SK-N-SH (cell line): ENCODE measurements around the gene MYO18B. TPM values are rescaled to one million over a fixed set of nuclear protein-coding genes. Genes with fewer than 3 reads are reported as not detected.

Source experiments
- CTCF ChIA-PET: fragments of 300-600, 350-600 bp; formaldehyde crosslinking; extraction: SDS; loops from one replicate; lab custom pipeline; 2021; lab: Yijun Ruan, JAX
- POLR2A ChIA-PET: fragments of 350-600 bp; sonication (Branson Sonifier 250); formaldehyde crosslinking; extraction: SDS; loops from one replicate; lab custom pipeline; 2020; ENCODE audit warnings: antibody characterized with exemption, inconsistent platforms; lab: Yijun Ruan, JAX
- DNase-seq: peaks from one replicate; pipeline ENCODE4 v3.0.0; 2012
- H2AFZ ChIP-seq: fragments of 200-600 bp; sonication (generic); 2 replicates; pipeline ENCODE4 v1.8.1; 2016; ENCODE audit warnings: antibody characterized with exemption, mild to moderate bottlenecking, low read depth
- H3F3A ChIP-seq: fragments of 200-600 bp; sonication (generic); replicated peaks from 2 replicates; pipeline ENCODE3; 2016; ENCODE audit warnings: antibody characterized with exemption, mild to moderate bottlenecking; ENCODE audit not compliant: insufficient read depth
- H3K27ac ChIP-seq, 2 experiments: fragments of 200-500 bp in 1 of 2; fragments of 200-600 bp in 1 of 2; sonication (Bioruptor generic) in 1 of 2; sonication (generic), shearing (Covaris generic) in 1 of 2; 2 replicates each; pipeline versions ENCODE4 v1.5.1 to v1.6.1; 2014 to 2016; ENCODE audit warnings: low read depth in 2 of 2, inconsistent platforms in 1 of 2, low read length in 1 of 2, mild to moderate bottlenecking in 1 of 2, mixed read lengths in 1 of 2
- H3K27me3 ChIP-seq: fragments of 200-600 bp; sonication (generic), shearing (Covaris generic); 2 replicates; pipeline ENCODE4 v1.6.1; 2016; ENCODE audit warnings: mixed run types; ENCODE audit not compliant: insufficient read depth
- H3K36me3 ChIP-seq, 2 experiments: fragments of 200-500 bp in 1 of 2; fragments of 200-600 bp in 1 of 2; sonication (Bioruptor generic) in 1 of 2; sonication (generic) in 1 of 2; replicated peaks in 1 of 2; 2 replicates each; pipeline versions ENCODE3 to v1.5.1; 2014 to 2016; ENCODE audit warnings: low read length in 1 of 2, mild to moderate bottlenecking in 1 of 2; ENCODE audit not compliant: insufficient read depth in 2 of 2, control insufficient read depth in 1 of 2
- H3K4me1 ChIP-seq, 2 experiments: fragments of 200-500 bp in 1 of 2; fragments of 200-600 bp in 1 of 2; sonication (Bioruptor generic) in 1 of 2; sonication (generic), shearing (Covaris generic) in 1 of 2; 2 replicates each; pipeline versions ENCODE4 v1.5.1 to v1.6.1; 2014 to 2016; ENCODE audit warnings: low read depth in 1 of 2, low read length in 1 of 2, mixed run types in 1 of 2; ENCODE audit not compliant: insufficient read depth in 2 of 2, control insufficient read depth in 1 of 2
- H3K4me2 ChIP-seq: fragments of 200-600 bp; sonication (generic), shearing (Covaris generic); 2 replicates; pipeline ENCODE4 v1.6.1; 2017; ENCODE audit warnings: mixed run types
- H3K4me3 ChIP-seq, 2 experiments: fragments of 200-500 bp in 1 of 2; fragments of 200-600 bp in 1 of 2; sonication (Bioruptor generic) in 1 of 2; sonication (generic), shearing (Covaris generic) in 1 of 2; 2 replicates each; pipeline versions ENCODE4 v1.5.1 to v1.8.1; 2014 to 2016; ENCODE audit warnings: low read depth in 2 of 2, inconsistent platforms in 1 of 2, low read length in 1 of 2, mild to moderate bottlenecking in 1 of 2, mixed read lengths in 1 of 2, moderate library complexity in 1 of 2
- H3K79me2 ChIP-seq: fragments of 200-600 bp; sonication (generic); 2 replicates; pipeline ENCODE4 v1.8.1; 2017; ENCODE audit warnings: mild to moderate bottlenecking; ENCODE audit not compliant: insufficient read depth
- H3K9ac ChIP-seq: fragments of 200-600 bp; sonication (generic); 2 replicates; pipeline ENCODE4 v1.6.1; 2017; ENCODE audit warnings: mixed run types
- H3K9me2 ChIP-seq: fragments of 200-600 bp; sonication (generic); 2 replicates; pipeline ENCODE4 v1.6.1; 2017; ENCODE audit warnings: mixed run types
- H3K9me3 ChIP-seq: fragments of 200-600 bp; sonication (generic); 2 replicates; pipeline ENCODE4 v1.6.1; 2017; ENCODE audit warnings: mixed run types, mild to moderate bottlenecking, moderate library complexity
- H4K20me1 ChIP-seq: fragments of 200-600 bp; sonication (generic); 2 replicates; pipeline ENCODE4 v1.6.1; 2017; ENCODE audit warnings: mild to moderate bottlenecking, mixed run types; ENCODE audit not compliant: insufficient read depth
- CHD2 ChIP-seq: fragments of 150-350 bp; IDR thresholded peaks from 2 replicates; pipeline ENCODE4 v1.6.1; 2018; ENCODE audit warnings: low read length; ENCODE audit not compliant: partially characterized antibody
- ELF1 ChIP-seq: IDR thresholded peaks from 2 replicates; pipeline ENCODE4 v1.4.0; 2012
- EP300 ChIP-seq, 2 experiments: IDR thresholded peaks; 2 replicates each; pipeline versions ENCODE4 v1.4.0 to v1.6.1; 2012; ENCODE audit warnings: borderline replicate concordance in 1 of 2, low read depth in 1 of 2, low read length in 1 of 2
- EZH2phosphoT487 ChIP-seq: fragments of 200-600 bp; sonication (generic); IDR thresholded peaks from 2 replicates; pipeline ENCODE4 v1.6.1; 2017; ENCODE audit warnings: low read depth, mixed run types, mild to moderate bottlenecking, antibody characterized with exemption, moderate library complexity, borderline replicate concordance
- FOXM1 ChIP-seq: IDR thresholded peaks from 2 replicates; pipeline ENCODE4 v1.4.0; 2012; ENCODE audit warnings: low read depth, mild to moderate bottlenecking
- GABPA ChIP-seq: IDR thresholded peaks from 2 replicates; pipeline ENCODE4 v1.4.0; 2012; ENCODE audit warnings: low read depth, mild to moderate bottlenecking
- GATA2 ChIP-seq: sonication (generic); formaldehyde crosslinking; IDR thresholded peaks from 2 replicates; pipeline ENCODE4 v1.5.0; 2020; ENCODE audit warnings: mild to moderate bottlenecking, missing genetic modification reagents
- JUND ChIP-seq: IDR thresholded peaks from 2 replicates; pipeline ENCODE4 v1.4.0; 2012
- MEF2A ChIP-seq: IDR thresholded peaks from 2 replicates; pipeline ENCODE4 v1.4.0; 2012; ENCODE audit warnings: low read depth, borderline replicate concordance
- MXI1 ChIP-seq: IDR thresholded peaks from 2 replicates; pipeline ENCODE4 v1.6.1; 2012; ENCODE audit warnings: mild to moderate bottlenecking, low read depth, low read length, improper control_type of control experiment
- NFIC ChIP-seq: IDR thresholded peaks from 2 replicates; pipeline ENCODE4 v1.4.0; 2012; ENCODE audit warnings: borderline replicate concordance
- PBX3 ChIP-seq: IDR thresholded peaks from 2 replicates; pipeline ENCODE4; 2012
- POLR2AphosphoS5 ChIP-seq: IDR thresholded peaks from 2 replicates; pipeline ENCODE4 v1.6.1; 2012; ENCODE audit warnings: low read depth, low read length
- RCOR1 ChIP-seq: fragments of 150-350 bp; IDR thresholded peaks from 2 replicates; pipeline ENCODE4 v1.6.1; 2017; ENCODE audit warnings: antibody characterized with exemption, low read length
- REST ChIP-seq: IDR thresholded peaks from 2 replicates; pipeline ENCODE4 v1.6.1; 2012; ENCODE audit warnings: mild to moderate bottlenecking, low read depth, low read length, moderate library complexity
- RFX5 ChIP-seq: IDR thresholded peaks from 2 replicates; pipeline ENCODE4 v1.6.1; 2012; ENCODE audit warnings: mild to moderate bottlenecking, improper control_type of control experiment, low read length
- SIN3A ChIP-seq: IDR thresholded peaks from 2 replicates; pipeline ENCODE4 v1.6.1; 2012; ENCODE audit warnings: low read depth, mild to moderate bottlenecking, low read length, moderate library complexity, borderline replicate concordance
- TEAD4 ChIP-seq: IDR thresholded peaks from 2 replicates; pipeline ENCODE4 v1.4.0; 2012; ENCODE audit warnings: mild to moderate bottlenecking, borderline replicate concordance; ENCODE audit not compliant: insufficient read depth
- YY1 ChIP-seq: IDR thresholded peaks from 2 replicates; pipeline ENCODE4 v1.4.0; 2012; ENCODE audit warnings: low read depth, mild to moderate bottlenecking
- ZBTB33 ChIP-seq: IDR thresholded peaks from 2 replicates; pipeline ENCODE4 v1.4.0; 2012; ENCODE audit warnings: low read depth, borderline replicate concordance
- WGBS: methylation state at CpG from one replicate; pipeline ENCODE4 v1.1.6; 2017; ENCODE audit warnings: low lambda C conversion rate; 5-methylcytosine and 5-hydroxymethylcytosine counted together
- polyA plus RNA-seq, 3 experiments: library from polyadenylated mRNA; depleted of rRNA; stranded (reverse); fragments of >200 nt; gene quantifications; 2 replicates each; pipeline ENCODE4 v1.2.3, GENCODE V29; 2012

Gene MYO18B
- polyA plus RNA-seq, 1 of the 3 experiments (the other 2 are of a cell fraction), result 0.05 TPM

- TF ChIP-seq FOXM1 (no peak), RCOR1 (no peak), SIN3A (no peak), REST (no peak), EP300 (IDR thresholded peaks at IDR 0.05; ENCODE audit: borderline replicate concordance in 1 of 2, low read depth in 1 of 2, low read length in 1 of 2) (no peak), MEF2A (no peak), CHD2 (no peak)
- TF ChIP-seq, all 33 proteins: peak for 0
Observed at GRCh38 chr22:26047516-26047915, 305.5 kb downstream of the MYO18B start (continued).

- Histone ChIP-seq H3K79me2 (no peaks in the 10 kb centered on the region), H3K9me3 (no peaks in the 10 kb centered on the region), H3K27ac (no peak overlapping the region), H3K9ac (no peak overlapping the region), H3K4me3 (no peak overlapping the region), H3F3A (no peaks in the 10 kb centered on the region), H2AFZ (no peak overlapping the region), H3K4me2 (no peak overlapping the region), H3K36me3 (no peaks in the 10 kb centered on the region), H3K9me2 (no peaks in the 10 kb centered on the region), H3K4me1 (peaks cover 0 to 3% of the 10 kb centered on the region in 2 experiments; a peak in 1 of 4 replicates), H3K27me3 (no peaks in the 10 kb centered on the region), H4K20me1 (no peaks in the 10 kb centered on the region)
- ChIA-PET POLR2A (no interaction called here), CTCF (no interaction called here)
- WGBS, result 56% methylated on average over 8 of the region's 8 CpGs
- DNase-seq, result no peak
- no peak for TF ChIP-seq MXI1
- no peak for TF ChIP-seq MEF2A
- no peak for TF ChIP-seq JUND
- TF ChIP-seq EZH2phosphoT487, result no peak
- no peak for TF ChIP-seq GATA2 (CRISPR knock-in tag)
- no peak for TF ChIP-seq ELF1
- TF ChIP-seq PBX3, result no peak
- no peak for TF ChIP-seq NFIC
- no peak for TF ChIP-seq GABPA
- no peak for TF ChIP-seq ZBTB33
- no peak for TF ChIP-seq REST
- TF ChIP-seq TEAD4, result no peak
- TF ChIP-seq RFX5, result no peak
- TF ChIP-seq YY1, result no peak
- no peak for TF ChIP-seq POLR2AphosphoS5
Observed at GRCh38 chr22:26047920-26048319, 305.9 kb downstream of the MYO18B start.
